ENCODE data around the gene GTF2H4.

- TF ChIP-seq CTCF (conservative IDR thresholded peaks at IDR 0.05 in 1 of 2, IDR thresholded peaks at IDR 0.05 in 1 of 2; ENCODE audit: low read depth in 1 of 2, low read length in 2 of 2) (no peak), EZH2 (IDR thresholded peaks at IDR 0.05; ENCODE audit: low read length, missing control alignments) (no peak)
Observed at GRCh38 chr6:30861257-30862048, 46.6 kb upstream of the GTF2H4 start.

Data from fibroblast of lung (primary cell).